ENCODE data around the gene CACNA1D.
A peak's percentile ranks its signal among the peaks of the same experiment; 100 is the strongest.
"Not testable (repeated sequence)": the region's sequence is repeated elsewhere in the genome, so short reads cannot be mapped to it uniquely, and the experiment has no call there.

Gene CACNA1D

DNA sequence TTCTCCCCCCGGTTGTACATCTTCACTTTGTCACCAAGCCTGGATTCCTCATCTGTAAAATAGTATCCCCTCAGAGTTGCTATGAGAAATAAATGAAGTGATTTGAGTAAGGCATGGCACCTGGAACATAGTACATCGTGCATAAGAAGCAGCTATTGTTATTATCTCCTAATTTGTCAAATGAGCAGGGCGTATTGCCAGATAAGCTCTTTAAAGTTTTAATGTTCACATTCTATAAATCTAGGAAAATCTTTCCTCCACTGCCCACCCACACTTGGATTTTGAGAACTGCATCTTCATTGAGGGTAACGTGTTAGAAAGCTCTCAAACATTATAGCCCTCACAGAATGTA lies 32.3 kb downstream of the CACNA1D start:
- no peak for DNase-seq (ENCODE audit: low spot score)

DNA sequence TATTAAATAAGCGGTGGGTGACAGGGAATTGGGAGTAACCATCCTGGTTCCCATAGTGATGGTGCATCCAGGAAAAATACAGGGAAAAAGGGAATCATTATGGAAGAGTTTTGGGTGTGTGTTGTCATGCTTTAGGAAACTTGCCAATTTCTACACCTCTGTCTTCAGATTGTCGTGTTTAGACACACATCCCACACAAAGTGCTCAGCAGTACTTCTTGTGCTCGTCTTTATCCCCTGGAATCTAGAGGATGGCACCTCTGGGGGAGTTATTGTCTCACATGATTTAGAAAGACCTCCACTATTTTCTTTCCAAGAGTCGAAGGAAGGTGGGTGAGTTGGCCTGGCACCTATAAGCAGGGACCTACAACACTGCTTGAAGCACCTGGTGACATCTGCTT lies 35.8 kb downstream of the CACNA1D start:
- DNase-seq (ENCODE audit: low spot score) = no peak

DNA sequence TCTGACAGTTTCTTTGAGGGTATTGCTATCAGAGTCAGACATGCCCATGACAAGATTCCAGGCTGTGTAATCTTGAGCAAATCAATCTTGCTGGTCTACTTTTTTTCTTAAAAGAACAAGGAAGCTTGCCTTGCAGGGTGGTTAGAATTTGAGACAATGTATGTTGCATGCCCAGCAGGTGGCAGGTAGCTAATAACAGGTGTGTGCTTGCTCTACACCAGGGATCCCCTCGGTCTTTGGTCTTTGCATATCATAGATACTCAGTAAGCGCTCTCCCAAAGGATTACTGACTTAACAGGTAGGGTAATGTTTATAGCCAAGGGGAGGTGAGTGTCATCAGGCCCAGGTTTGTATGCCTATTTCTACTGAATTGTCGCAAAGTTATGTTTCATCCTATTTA lies 37.3 kb downstream of the CACNA1D start:
- no peak for DNase-seq (ENCODE audit: low spot score)

DNA sequence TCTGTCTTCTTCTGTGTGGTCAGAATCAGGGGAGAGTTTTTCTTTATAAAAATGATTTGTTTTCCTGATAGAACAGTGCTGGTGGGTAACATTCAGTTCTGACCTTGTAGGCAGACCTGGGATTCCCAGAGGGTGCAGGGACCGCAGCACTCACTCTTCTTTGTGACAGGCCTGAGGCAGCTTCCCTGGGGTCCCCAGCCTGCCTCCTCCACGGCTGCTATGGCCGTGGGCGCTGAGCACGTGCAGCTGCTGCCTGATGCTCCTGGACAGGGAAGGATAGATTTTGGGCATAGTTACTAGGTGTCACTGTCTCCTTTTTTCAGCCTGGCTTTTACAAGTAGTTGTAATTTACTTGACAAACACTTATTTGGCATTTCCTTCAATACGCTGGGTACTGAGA lies 39.1 kb downstream of the CACNA1D start:
- DNase-seq (ENCODE audit: low spot score) = no peak

DNA sequence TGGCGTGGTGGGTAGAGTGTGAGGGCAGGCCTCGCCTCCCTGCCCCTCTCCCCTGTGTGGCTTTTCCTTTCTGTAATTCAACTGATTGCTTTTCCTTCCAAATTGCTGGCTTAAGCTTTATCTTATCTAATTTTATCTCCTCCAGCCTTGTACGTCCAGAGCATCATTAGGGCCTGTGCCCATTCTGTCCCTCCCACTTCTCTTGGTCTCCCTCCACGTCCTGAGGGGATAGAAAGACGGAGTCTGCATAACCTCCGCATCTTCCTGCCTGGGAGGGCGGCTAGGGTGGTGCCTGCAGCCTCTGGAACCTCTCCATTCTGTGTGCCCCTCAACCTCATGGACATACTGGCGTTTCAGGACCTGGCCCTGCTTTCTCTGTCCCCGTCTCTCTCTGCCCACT lies 39.8 kb downstream of the CACNA1D start:
- no peak for DNase-seq (ENCODE audit: low spot score)

DNA sequence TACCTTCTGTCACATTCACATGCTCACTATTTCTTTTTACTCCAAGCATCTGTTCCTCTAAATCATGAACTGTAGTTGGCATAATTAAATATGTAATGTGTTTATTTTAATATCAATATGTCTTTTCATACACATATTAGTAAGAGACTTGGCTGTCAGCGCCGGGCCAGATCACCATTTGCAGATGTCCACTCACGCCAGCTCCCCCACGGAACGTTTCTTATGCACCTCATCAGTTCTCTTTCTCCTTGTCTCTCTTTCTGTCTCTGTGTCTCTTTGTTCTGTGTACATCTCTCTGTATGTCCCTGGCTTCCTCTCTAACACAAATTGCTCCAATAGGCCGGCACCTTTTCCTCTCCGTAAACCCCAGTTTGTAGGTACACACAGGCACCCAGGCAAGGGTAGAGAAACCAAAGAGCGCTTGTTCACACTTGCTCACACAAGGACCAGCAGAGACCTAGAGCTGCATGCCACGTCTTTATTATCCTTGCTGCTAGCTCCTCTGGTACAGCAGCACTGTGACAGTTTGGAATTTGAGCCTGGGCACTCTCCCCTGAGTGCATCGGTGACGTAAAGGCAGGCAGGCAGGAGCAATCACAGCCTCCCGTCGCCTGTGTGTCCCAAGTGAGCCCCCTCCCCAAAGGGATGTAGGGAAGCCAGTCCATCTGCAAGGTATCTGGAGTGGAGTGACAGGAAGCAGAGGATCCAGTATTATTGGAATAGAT lies 40.4 kb downstream of the CACNA1D start:
- no peak for DNase-seq (ENCODE audit: low spot score)

DNA sequence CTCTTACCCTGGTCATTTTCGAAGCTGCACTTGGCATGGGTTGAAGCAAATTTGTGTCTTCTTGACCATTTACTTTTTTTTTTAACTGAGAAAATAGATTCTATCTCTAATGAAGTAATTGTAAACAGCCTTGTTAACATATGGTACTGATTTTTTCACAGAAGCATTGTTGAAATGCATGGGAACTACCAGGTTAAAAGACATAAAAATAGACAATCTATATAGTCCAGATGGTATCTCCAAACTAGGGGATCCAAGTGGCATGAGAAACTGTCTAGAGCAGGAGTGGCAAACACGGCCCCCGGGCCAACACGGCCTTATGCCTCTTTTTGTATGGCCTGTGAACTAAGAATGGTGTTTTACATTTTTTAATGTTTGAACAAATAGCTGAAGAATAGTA lies 41.9 kb downstream of the CACNA1D start:
- no peak for DNase-seq (ENCODE audit: low spot score)

DNA sequence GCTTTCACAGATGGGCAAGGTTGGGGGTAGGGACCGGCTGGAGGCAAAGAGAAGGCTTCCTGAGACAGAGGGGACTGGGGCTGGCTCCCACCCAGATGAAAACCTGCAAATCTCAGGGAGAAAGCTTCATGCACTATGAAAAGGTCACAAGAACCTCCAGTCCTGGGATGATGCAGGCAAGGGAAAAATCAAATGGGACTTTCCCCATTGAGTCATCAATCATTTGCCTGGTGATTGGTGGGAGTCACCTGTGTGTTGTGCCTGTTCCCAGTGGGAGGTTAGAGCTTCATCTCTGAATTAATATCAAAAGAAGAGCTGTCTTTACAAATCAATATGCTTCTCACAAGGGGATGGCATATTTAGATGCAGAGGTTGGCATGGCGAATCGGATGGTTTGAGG lies 49.9 kb downstream of the CACNA1D start:
- no peak for DNase-seq (ENCODE audit: low spot score)

DNA sequence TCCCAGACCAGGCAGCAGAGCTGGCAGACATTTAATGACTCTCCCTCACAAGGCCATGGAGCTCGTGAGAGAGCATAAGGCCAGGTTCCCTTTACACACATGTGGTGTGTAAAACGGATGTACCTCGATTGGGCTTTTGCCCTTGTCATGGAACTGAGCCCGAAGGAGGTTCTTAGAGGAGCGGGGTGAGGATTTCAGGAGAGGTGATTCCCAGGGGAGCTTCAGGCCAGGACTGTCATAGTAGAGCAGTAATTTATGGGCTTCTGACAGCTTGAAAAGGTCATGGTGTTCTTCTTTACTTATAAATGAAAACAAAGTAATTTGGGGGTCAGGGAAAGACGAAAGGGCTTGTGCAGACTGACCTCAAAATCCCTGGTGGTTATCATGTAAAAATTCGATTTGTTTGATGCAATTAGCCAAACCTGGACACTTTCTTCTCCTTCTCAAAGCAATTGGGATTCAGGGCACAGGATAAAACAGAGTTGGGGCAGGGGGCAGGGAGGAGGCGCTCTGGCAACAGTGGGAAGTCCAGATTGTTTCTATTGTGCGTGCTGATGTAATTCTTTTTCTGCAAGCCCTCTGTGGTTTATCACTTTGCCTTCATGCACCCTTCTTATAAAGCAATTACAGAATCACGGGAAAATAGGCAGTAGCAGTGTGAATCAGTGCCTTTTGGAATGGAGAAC lies 51.0 kb downstream of the CACNA1D start:
- no peak for DNase-seq (ENCODE audit: low spot score)

DNA sequence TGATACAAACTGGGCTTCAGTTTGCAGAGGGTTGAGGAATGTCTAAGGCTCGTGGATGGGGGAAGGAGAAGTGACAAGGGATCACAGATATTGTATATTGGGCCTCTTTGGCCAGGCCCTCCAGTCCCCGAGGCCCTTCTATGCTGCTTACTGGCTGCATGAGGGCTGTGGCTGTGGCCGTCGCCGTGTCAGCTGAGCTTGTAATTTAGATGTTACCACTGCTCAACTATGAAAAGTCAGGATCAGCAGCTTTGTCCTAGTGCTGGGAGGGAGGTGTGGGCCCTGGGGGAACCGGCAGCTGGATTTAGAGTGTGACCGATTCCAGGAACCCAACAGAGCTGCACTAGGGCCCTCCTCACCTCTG lies 51.6 kb downstream of the CACNA1D start:
- no peak for DNase-seq (ENCODE audit: low spot score)

DNA sequence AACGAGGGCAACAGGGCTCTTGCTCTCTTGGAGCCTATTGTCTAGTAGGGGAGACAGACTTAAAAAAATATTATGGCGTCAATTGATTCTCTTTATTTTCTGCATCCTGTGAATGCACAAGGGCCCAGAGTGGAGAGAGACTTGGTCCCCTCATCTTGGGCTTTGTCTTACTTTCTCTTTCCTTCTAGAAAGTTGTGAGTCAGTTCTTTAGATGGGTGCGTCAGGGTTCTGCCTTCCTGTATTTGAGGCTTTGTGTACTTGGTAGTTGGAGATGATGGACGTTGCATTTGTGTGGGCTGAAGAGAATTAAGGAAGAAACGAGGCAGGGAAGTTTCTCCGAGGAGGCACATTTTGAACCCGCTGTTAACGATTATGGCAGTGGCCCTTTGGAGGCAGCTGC lies 52.9 kb downstream of the CACNA1D start:
- no peak for DNase-seq (ENCODE audit: low spot score)

DNA sequence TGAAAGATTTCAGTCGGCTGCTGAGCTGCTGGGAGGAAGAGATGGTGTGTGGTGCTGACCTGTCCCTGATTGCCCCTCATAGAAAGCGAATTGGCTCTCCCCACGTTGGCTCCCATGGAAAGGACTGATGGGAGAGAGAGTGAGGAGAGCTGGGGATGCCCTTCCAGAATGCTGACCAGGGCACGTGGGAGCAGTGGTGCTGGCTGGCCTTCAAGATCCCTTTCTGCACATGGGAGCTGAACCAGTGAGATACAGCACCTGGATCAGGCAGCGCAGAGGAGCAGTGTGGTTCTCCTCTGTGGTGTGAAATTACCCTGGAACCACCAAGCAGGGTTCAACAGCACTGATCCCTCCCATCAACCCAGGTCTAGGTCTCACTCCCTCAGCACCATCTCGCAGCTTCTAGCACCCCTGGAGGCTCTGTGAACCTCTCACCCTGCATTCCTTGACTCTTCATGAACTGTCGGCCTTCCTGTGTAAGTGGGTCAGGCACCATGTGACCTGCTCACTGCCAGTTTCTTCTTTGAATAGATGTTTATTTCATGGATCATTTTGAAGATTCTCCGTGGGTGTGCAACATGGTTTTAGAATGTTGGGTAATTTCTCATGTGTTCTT lies 55.7 kb downstream of the CACNA1D start:
- DNase-seq (ENCODE audit: low spot score) = no peak

DNA sequence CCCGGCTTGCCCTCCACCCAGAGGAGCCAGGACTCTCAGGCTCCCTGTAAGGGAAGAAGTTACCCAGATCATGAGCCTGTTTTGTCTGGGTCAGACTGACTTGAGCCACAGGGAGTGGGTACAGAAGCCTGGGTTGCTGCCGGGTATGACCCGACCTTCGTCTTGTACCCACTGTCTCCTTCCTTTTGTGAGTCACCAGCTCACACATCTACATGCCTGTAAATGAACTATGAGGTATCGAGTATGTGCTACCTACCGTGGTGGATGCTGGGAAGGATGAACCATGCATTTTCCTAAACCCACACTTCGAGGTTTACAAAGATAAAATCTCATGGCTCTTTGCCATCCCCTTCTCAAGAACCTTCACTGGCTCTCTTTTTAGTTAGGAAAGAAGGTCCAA lies 56.9 kb downstream of the CACNA1D start:
- DNase-seq (ENCODE audit: low spot score) = no peak

DNA sequence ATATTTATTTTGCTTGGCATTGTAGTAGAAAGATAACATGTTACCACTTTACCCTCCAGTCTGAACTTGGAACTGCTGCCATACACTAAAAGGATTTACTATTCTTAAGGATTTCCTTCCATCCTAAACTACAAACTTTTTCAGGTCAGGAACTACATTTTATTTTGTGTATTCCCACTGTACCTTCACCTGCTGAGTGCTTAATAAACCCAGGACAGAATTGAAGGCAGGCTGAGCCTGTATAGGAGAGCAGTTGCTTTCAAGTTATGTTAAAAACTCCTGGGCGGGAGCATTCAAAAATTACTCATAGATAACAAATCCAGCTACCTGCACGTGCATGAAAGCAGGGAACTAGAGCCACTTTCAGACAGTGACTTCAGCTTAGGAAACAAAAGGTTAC lies 58.3 kb downstream of the CACNA1D start:
- no peak for DNase-seq (ENCODE audit: low spot score)

DNA sequence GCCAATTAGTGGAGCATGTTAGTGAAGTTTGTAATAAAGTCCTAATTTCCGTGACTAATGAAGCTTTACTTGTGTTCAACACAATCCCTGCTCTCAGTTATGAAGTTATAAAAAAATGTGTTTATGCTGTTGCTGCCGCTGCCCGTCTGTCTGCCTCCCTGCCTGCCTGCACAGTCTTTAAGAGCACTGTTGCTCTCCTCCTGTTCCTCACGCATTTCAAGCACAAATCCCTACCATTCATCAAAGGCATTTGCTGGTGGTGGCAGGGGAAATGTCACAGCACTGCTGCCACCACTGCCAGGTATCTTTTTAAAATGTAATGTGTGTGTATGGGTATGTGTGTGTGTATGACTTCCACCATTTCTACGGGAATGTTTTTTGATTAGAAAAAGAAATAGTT lies 58.8 kb downstream of the CACNA1D start:
- DNase-seq (ENCODE audit: low spot score) = no peak

DNA sequence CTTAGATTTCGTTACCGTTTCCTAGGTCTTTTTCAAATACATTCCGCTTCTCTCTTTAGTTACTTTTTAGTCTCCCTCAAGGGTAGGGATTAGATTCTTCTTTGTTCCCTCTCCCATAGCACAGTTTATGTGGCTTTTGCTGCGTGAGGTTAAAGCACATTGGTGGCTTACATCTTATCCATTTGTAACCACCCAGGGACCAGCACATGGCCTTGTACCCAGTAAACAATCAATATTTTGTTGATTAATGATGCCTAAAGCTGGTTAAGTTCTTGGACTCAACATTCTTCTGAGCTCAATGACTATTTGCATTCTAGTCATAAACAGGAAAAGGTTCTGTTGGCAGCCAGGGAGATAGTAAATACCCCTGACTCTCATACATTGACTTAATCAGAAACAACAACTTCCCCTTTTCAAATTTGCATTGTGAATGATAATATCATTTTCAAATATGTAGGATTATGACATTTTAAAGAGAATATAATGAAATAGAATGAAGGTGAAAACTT lies 60.2 kb downstream of the CACNA1D start:
- DNase-seq (ENCODE audit: low spot score) = peak; percentile 13

DNA sequence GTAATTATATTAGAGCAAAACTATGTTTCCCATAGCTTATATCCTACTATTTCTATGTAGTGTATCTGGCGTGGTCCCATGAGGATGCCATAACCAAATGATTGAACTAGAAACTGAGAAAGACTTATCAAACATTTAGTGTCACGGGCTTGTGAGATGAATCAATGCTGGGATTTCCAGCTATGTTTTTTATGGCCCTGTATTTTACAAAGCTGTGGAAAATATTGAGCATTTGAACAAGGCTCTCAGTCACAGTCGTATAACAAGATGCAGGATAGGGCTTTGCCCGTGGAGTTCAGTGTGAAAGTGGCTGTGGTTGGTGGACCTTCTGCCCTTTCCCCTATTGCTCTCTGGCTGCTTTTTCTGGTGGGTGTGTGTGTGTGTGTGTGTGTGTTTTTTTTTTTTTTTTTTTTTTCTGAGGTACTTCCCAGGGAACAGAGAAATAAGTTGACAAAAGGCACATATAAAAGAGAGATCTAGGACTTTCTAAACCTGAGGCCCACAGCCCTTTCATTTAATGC lies 60.7 kb downstream of the CACNA1D start:
- DNase-seq (ENCODE audit: low spot score) = peak; percentile 8

DNA sequence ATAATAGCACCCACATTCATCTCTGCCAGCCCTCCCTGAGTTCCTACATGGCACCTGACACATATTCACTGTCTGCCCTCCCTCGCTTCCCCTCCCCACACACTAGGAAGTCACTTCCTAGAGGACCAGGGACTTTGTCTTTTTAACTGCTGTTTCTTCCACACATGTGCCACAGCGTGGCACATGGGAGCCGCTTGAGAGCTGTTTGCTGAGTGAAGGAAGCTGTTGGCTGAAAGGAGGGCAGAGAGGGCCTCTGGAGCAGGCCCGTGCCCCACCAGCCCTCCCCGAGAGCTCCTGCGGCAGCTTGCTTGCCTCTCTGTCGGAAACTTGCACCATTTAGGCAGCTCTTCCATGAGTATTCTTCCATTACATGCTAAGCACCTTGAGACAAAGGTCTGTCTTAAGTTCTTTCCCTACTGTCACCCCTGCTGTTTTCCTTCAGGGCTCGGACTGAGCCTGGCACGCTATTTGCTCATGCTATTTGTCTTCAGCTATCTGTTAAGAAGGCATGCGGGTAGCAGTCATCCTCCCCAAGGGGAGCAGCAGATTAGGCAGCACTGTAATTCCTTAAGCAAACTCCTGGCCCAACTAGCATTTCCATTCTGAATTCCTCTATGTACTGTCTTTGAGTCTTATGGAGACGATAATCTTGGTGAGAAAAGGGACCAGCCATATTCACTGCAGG lies 72.2 kb downstream of the CACNA1D start:
- no peak for DNase-seq (ENCODE audit: low spot score)

DNA sequence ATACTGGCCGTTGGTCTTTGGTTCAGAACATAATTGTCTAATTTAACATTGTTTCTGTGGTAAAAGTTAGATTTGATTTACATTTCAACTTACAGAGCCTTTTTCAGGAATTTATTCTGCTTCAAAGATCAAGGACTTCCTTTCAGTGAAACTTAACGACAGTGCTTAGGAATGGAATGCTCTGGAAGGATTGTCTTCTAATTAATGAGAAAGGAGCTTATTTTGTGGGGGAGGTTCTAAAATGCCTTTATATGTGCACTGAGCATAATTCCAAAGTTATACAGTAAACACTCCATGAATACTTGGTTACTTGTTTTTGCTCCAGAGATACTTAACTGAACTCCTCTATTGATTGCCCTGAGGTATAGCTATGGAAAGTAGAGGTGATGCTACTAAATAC lies 75.7 kb downstream of the CACNA1D start:
- DNase-seq (ENCODE audit: low spot score) = no peak

DNA sequence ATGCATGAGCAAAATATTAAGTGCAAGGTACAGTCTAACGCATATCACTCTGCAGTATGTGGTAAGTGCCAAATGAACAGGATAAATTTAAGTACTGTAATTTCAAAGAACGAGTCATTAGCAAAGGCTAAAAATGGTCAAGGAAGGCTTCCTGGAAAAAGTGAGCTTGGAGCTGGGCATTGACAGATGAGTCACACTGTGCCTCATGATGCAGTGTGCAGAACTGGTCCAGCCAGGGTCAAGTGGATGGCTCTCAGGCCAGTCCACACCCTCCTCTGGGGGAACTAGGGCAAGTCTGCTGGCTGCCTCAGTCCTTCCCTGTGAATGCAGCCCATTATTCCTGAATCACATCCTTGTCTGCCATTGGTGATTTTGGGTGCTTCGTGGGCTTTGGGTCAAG lies 76.3 kb downstream of the CACNA1D start:
- no peak for DNase-seq (ENCODE audit: low spot score)

DNA sequence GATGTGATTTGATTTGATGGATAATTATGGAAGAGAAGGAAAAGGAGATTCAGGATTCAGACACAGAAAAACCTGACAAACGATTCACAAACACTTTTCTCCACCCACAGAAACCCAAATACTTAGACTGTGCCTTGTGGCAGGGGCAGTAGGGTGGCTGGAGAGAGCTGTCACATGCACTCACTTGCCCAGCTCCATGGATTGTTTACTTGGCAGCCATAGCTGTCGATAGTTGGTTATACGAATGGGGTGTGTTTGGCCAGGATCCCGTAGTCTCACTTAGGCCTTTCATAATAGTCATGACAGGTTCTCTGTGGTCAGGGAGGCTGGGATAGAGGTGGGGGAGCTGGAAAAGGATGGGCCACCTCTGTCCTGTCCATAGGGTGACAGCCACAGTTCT lies 76.9 kb downstream of the CACNA1D start:
- DNase-seq (ENCODE audit: low spot score) = no peak

DNA sequence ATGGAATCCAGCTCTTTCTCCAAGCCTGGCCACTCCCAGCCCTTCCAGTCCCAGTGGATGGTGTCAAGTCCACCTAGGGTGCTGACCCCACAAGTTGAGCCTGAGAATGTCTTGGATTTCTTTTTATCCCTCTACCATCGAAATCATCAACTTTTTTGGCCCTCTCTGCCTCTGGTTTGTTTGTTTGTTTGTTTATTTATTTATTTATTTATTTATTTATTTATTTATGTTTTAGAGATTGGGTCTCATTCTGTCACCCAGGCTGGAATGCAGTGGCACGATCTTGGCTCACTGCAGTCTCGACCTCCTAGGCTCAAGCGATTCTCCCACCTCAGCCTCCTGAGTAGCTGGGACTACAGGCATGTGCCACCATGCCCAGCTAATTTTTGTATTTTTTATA lies 77.8 kb downstream of the CACNA1D start:
- not testable (repeated sequence) for DNase-seq (ENCODE audit: low spot score)

DNA sequence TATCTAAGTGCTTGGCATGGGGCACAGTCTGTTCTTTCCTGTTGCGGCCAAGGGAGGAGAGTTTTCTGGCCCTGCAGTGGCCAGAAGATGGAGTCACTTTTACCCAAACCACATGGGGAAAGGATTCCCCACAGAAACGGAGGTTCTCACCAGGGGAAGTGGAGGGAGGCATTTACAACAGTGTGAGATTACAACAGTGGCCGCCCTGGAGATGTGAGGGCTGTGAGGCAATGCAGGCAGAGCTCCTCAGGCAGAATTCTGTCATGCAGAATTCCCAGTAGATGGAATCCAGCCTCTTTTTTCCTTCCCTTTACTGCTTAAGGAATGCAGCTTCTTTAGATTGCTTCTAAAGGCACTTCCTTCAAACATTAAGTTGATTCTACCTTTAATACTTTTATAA lies 83.1 kb downstream of the CACNA1D start:
- no peak for DNase-seq (ENCODE audit: low spot score)
